Suprapubic skin (tissue), 4 donors: Measurements from ENCODE around the gene KCNJ6. TPM values are rescaled to one million over a fixed set of nuclear protein-coding genes. Genes with fewer than 3 reads are reported as not detected.

Experiments
- DNase-seq, 2 donors: peaks; one replicate each; pipeline ENCODE4 v3.0.0-alpha.2; 2019; ENCODE audit warnings: low spot score in 2 of 2
- H3K27ac ChIP-seq: fragments of 200-600 bp; sonication (generic); one replicate; pipeline ENCODE4 v1.5.1; 2019
- H3K27me3 ChIP-seq: fragments of 200-600 bp; sonication (generic); one replicate; pipeline ENCODE4 v1.5.1; 2019
- H3K36me3 ChIP-seq: fragments of 200-600 bp; sonication (generic); one replicate; pipeline ENCODE4 v1.5.1; 2019
- H3K4me1 ChIP-seq: fragments of 200-600 bp; sonication (generic); one replicate; pipeline ENCODE4 v1.5.1; 2019
- H3K4me3 ChIP-seq: fragments of 200-600 bp; sonication (generic); one replicate; pipeline ENCODE4 v1.5.1; 2019; ENCODE audit warnings: mild to moderate bottlenecking
- H3K9me3 ChIP-seq: fragments of 200-600 bp; sonication (generic); one replicate; pipeline ENCODE4 v1.5.1; 2019
- CTCF ChIP-seq, 2 donors: fragments of 200-600 bp in 1 of 2; fragments of 450-650 bp in 1 of 2; sonication (generic) in 1 of 2; IDR thresholded peaks; one replicate each; pipeline ENCODE4 v1.5.1; 2016 to 2019; ENCODE audit warnings: antibody characterized with exemption in 2 of 2, mild to moderate bottlenecking in 1 of 2, moderate library complexity in 1 of 2
- EP300 ChIP-seq: sonication (generic); formaldehyde crosslinking; IDR thresholded peaks from one replicate; pipeline ENCODE4 v1.6.1; 2017; ENCODE audit warnings: antibody characterized with exemption
- POLR2A ChIP-seq, 2 donors: fragments of 450-650 bp; IDR thresholded peaks; one replicate each; pipeline ENCODE4 v1.6.1; 2017; ENCODE audit warnings: antibody characterized with exemption in 2 of 2, mild to moderate bottlenecking in 2 of 2, moderate library complexity in 2 of 2
- POLR2AphosphoS5 ChIP-seq, 3 donors: sonication (generic); formaldehyde crosslinking; IDR thresholded peaks; one replicate each; pipeline ENCODE4 v1.6.1; 2017; ENCODE audit warnings: antibody characterized with exemption in 3 of 3
- WGBS: methylation state at CpG from one replicate; pipeline ENCODE4 v1.1.5; 2018; 5-methylcytosine and 5-hydroxymethylcytosine counted together
- total RNA-seq, 4 donors: library from RNA; depleted of rRNA; stranded (reverse); fragments of >200 nt; gene quantifications; one replicate each; pipeline ENCODE4 v1.1.0, GENCODE V29; 2016

Gene KCNJ6
- total RNA-seq, 4 donors from 2014 or later: not detected

GRCh38 chr21:37869661-37870060 lies 46.6 kb downstream of the KCNJ6 start:
- Histone ChIP-seq H3K27me3 (peaks cover 8% of the 10 kb centered on the region), H3K27ac (no peak overlapping the region), H3K4me1 (peaks cover 13% of the 10 kb centered on the region), H3K36me3 (no peaks in the 10 kb centered on the region), H3K4me3 (no peak overlapping the region), H3K9me3 (no peaks in the 10 kb centered on the region)
- TF ChIP-seq CTCF (IDR thresholded peaks at IDR 0.05) (no peak), POLR2AphosphoS5 (IDR thresholded peaks at IDR 0.05) (no peak), POLR2A (IDR thresholded peaks at IDR 0.05) (no peak), EP300 (no peak)
- DNase-seq: no peak

GRCh38 chr21:37868446-37869295 lies 47.6 kb downstream of the KCNJ6 start:
- TF ChIP-seq EP300: no peak
- TF ChIP-seq POLR2A (IDR thresholded peaks at IDR 0.05): no peak
- TF ChIP-seq CTCF (IDR thresholded peaks at IDR 0.05): no peak
- TF ChIP-seq POLR2AphosphoS5 (IDR thresholded peaks at IDR 0.05): no peak
- WGBS: 52% methylated on average over 11 of the region's 11 CpGs

GRCh38 chr21:37866027-37866426 lies 50.2 kb downstream of the KCNJ6 start:
- H3K4me3 ChIP-seq: no peak overlapping the region
- no peaks in the 10 kb centered on the region for H3K36me3 ChIP-seq
- H3K27ac ChIP-seq: no peak overlapping the region
- no peaks in the 10 kb centered on the region for H3K9me3 ChIP-seq
- H3K27me3 ChIP-seq: peaks cover 8% of the 10 kb centered on the region
- peaks cover 13% of the 10 kb centered on the region for H3K4me1 ChIP-seq
- 85% methylated on average over 2 of the region's 2 CpGs for WGBS
- no peak for DNase-seq
- TF ChIP-seq POLR2A (IDR thresholded peaks at IDR 0.05) (no peak), EP300 (no peak)

More at GRCh38 chr21:37868446-37869295, 47.6 kb downstream of the KCNJ6 start:
- no peaks in the 10 kb centered on the region for H3K9me3 ChIP-seq
- no peak overlapping the region for H3K27ac ChIP-seq
- H3K4me3 ChIP-seq: no peak overlapping the region
- DNase-seq: no peak
- H3K27me3 ChIP-seq: peaks cover 8% of the 10 kb centered on the region
- no peaks in the 10 kb centered on the region for H3K36me3 ChIP-seq
- H3K4me1 ChIP-seq: peaks cover 13% of the 10 kb centered on the region

GRCh38 chr21:37865156-37865555 lies 51.1 kb downstream of the KCNJ6 start:
- Histone ChIP-seq H3K27me3 (peaks cover 8% of the 10 kb centered on the region), H3K36me3 (no peaks in the 10 kb centered on the region), H3K4me3 (no peak overlapping the region), H3K9me3 (no peaks in the 10 kb centered on the region), H3K27ac (no peak overlapping the region), H3K4me1 (peaks cover 13% of the 10 kb centered on the region)
- WGBS: 78% methylated on average over 5 of the region's 5 CpGs
- no peak for DNase-seq
- TF ChIP-seq CTCF (IDR thresholded peaks at IDR 0.05) (no peak), POLR2AphosphoS5 (IDR thresholded peaks at IDR 0.05) (no peak), POLR2A (IDR thresholded peaks at IDR 0.05) (no peak), EP300 (no peak)

GRCh38 chr21:37863842-37864241 lies 52.4 kb downstream of the KCNJ6 start:
- WGBS: 82% methylated on average over 5 of the region's 5 CpGs
- no peaks in the 10 kb centered on the region for H3K36me3 ChIP-seq
- peaks cover 8% of the 10 kb centered on the region for H3K27me3 ChIP-seq
- H3K4me1 ChIP-seq: peaks cover 1% of the 10 kb centered on the region
- TF ChIP-seq CTCF (IDR thresholded peaks at IDR 0.05): no peak
- H3K27ac ChIP-seq: no peak overlapping the region
- H3K9me3 ChIP-seq: no peaks in the 10 kb centered on the region
- no peak overlapping the region for H3K4me3 ChIP-seq
- DNase-seq: no peak
